Stimulated activated CD4-positive, alpha-beta T cell treated with anti-CD3 and anti-CD28 coated beads, Interleukin-4, amount 100 ng/mL, for 24 hours (primary cell): ENCODE measurements around the gene AIF1.
A peak's percentile ranks its signal among the peaks of the same experiment; 100 is the strongest.

Source experiments
- DNase-seq: peaks from one replicate; pipeline ENCODE4 v3.0.0-alpha.2; 2020

Gene AIF1

DNA sequence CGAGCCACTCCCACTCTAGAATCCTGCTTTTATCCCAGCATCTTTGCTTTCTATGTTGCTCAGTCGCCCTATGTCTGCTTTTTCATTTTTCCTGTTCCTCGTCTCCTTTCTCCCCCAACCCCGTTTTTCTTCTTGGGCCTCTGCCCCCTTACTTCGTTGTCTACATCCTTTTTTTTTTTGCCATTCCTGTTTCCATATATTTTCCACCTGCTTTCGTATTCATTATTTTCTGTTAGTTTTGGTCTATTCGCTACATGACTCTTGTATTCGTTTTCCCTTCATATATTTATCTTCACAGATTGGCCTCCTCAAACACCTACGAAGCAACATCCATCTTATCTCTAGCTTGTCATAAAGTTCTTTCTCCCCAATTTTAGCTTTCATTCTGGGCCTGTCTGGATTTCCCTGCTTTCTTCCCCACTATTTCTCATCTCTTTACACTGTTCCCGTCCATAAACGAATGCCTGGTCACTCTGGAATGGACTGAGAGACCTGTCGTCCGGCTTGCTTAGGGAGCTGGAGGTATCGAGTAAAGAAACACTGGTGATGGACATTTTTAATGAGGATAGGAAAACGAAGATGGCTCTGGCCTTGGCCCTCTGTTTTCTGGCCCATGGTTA lies 6.4 kb downstream of the AIF1 start:
- DNase-seq, result no peak

DNA sequence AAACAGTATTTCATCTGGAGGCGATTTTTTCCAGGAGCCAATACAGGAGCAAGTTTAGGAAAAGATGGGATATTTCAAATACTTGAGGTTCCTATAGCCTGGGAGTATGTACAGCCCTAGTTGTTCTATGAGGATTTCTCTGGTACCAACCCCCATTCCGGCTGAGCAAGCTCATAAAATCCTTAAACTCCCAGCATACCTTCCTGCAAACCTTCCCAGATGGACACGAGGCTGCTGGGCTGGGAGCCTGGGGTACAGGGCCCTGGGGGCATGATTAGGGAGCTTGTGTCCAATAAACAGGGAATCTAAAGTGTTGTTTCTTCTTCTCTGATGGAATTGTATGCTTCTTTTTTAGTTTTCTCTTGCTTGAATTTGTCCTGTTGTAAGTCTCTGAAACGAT lies 7.0 kb downstream of the AIF1 start:
- DNase-seq, result no peak

DNA sequence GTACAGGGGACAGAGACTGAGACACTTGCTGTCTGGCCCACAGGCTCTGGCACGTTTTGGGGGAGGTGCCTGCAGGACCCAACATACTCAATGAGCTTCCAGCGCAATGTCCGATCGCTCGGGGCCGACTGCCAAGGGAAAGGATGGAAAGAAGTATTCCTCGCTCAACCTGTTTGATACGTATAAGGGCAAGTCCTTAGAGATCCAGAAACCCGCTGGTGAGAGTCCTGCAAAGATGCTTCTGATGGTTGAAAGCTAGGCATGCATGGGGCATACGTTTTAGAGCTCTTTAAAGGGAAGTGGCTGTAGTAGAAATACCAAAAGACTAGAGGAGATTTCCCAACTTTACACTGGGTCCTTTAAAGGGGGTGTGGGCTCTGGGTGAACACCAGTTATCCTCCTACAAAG lies 7.7 kb downstream of the AIF1 start:
- no peak for DNase-seq

DNA sequence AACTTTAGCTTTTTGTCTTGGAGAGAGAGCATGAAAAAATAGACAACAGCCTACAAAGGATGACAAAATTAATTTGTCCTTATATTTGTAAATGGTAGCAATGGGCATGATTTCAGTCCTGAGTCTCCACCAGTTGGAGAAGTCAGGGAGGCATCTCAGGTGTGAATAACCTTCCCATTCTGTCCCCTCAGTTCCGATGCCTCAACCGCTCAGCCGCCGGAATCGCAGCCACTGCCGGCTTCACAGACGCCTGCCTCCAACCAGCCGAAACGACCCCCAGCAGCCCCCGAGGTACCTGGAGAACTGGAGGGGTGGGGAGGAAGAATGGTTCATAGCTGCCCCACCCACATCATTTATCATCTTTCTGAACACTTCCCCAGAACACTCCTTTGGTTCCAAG lies 9.0 kb downstream of the AIF1 start:
- no peak for DNase-seq

DNA sequence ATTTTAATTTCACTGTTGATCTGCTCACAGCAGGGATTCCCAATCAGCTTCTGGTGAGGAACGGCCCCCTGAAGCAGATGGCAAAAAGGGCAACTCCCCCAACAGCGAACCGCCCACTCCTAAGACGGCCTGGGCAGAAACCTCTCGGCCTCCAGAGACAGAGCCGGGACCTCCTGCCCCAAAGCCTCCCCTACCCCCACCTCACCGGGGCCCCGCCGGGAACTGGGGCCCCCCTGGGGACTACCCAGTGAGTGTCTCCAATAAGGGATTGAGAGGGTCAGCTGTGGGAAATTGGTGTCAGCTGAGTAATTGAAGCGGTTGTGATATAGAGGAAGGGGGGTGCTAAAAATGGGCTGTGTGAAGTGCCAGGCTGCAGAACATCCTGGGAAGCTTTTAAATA lies 11.9 kb downstream of the AIF1 start:
- DNase-seq, result no peak

DNA sequence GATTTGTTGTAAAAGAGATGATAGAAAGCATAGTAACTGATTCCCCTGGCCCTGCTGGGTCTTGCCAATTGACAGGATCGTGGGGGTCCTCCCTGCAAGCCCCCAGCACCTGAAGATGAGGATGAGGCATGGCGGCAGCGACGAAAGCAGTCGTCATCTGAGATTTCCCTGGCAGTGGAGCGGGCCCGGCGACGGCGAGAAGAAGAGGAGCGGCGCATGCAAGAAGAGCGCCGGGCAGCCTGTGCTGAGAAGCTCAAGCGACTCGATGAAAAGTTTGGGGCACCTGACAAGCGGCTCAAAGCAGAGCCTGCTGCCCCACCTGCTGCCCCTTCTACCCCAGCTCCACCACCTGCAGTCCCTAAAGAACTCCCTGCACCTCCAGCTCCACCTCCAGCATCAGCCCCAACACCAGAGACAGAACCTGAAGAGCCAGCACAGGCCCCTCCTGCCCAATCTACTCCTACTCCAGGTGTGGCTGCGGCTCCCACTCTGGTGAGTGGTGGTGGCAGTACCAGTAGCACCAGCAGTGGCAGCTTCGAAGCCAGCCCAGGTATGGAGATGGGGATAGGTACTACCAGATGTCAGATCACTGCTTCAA lies 12.8 kb downstream of the AIF1 start:
- DNase-seq, result no peak

DNA sequence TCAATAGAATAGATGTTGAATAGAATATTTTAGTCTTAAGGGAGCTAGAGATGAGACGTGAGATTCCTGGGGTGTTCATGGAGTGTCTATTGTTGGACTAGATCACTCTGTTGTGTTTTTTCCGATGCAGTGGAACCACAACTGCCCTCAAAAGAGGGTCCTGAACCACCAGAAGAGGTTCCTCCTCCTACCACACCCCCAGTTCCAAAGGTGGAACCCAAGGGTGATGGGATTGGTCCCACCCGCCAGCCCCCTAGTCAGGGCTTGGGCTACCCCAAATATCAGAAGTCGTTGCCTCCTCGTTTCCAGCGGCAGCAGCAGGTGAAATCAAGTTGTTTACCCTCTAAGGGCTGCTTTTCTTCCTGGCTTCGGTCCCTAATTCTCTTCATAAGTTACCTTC lies 14.0 kb downstream of the AIF1 start:
- DNase-seq, result no peak

DNA sequence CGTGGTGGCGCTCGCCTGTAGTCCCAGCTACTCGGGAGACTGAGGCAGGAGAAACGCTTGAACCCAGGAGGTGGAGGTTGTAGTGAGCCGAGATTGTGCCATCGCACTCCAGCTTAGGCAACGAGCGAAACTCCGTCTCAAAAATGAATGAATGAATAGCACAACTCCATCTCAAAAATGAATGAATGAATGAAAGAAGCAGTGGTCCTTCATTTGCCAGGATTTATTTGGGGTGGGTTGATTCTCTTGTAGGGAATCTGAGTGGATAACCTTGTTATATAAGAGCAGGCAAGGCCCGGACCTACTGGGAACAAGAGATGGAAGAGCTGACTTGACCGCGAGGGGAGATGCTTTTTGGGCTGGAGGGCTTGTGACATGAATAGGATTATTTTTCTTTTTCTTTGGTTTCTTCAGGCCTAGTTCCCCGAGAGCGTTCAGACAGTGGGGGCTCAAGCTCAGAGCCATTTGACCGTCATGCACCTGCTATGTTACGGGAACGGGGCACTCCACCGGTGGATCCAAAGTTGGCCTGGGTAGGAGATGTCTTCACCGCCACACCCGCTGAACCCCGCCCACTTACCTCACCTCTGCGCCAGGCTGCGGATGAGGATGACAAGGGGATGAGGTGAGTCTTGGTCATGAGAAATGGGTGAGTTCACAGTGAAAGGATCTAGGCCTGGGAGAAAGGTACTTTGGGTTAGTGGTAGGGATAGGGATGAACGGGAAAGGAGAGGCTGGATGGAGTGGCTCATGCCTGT lies 15.3 kb downstream of the AIF1 start:
- DNase-seq, result no peak

DNA sequence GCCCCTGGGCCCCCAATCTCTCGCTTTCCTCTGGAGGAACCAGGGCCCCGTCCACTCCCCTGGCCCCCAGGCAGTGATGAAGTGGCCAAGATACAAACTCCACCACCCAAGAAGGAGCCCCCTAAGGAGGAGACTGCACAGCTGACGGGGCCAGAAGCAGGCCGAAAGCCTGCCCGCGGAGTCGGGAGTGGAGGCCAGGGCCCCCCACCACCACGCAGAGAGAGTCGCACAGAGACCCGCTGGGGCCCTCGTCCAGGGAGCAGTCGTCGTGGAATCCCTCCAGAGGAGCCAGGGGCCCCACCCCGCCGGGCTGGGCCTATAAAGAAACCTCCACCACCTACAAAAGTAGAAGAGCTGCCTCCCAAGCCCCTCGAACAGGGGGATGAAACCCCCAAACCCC lies 16.2 kb downstream of the AIF1 start:
- DNase-seq, result no peak

DNA sequence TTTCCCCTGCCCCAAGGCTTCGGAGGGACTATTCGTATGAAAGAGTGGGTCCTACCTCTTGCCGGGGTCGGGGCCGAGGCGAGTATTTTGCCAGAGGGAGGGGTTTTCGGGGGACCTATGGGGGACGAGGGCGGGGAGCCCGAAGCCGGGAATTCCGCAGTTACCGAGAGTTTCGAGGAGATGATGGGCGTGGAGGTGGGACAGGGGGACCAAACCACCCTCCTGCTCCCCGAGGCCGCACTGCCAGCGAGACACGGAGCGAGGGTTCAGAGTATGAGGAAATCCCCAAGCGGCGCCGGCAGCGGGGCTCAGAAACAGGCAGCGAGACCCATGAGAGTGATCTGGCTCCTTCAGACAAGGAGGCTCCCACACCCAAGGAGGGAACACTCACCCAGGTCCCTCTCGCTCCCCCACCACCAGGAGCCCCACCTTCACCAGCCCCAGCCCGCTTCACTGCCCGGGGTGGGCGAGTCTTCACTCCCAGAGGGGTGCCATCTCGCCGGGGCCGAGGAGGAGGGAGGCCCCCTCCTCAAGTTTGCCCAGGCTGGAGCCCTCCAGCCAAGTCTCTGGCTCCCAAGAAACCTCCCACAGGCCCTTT lies 16.7 kb downstream of the AIF1 start:
- no peak for DNase-seq

DNA sequence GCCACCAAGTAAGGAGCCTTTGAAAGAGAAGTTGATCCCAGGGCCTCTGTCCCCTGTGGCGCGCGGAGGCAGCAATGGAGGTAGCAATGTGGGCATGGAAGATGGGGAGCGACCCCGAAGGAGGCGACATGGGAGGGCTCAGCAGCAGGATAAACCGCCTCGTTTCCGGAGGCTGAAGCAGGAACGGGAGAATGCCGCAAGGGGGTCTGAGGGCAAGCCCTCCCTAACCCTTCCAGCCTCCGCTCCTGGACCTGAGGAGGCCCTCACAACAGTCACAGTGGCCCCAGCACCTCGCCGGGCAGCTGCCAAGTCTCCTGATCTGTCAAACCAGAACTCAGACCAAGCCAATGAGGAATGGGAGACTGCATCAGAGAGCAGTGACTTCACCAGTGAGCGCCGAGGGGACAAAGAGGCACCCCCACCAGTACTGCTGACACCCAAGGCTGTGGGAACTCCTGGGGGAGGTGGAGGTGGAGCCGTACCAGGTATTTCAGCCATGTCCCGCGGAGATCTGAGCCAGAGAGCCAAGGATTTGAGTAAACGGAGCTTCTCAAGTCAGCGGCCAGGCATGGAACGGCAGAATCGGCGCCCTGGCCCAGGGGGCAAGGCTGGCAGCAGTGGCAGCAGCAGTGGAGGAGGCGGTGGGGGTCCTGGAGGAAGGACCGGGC lies 17.4 kb downstream of the AIF1 start:
- no peak for DNase-seq

DNA sequence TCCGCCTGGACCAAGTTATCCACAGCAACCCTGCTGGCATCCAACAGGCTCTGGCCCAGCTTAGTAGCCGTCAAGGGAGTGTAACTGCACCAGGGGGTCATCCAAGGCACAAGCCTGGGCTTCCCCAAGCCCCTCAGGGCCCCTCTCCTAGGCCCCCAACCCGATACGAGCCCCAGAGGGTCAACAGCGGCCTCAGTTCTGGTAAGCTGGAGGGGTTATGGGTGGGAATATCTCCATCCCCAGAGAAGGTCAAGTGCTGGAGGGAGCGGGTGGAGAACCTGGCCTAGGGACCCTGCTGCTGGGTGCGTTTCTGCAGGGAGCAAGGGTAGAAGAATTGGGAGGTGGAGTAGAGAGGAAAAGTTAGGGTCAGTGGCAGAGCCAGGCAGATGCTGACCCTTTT lies 18.4 kb downstream of the AIF1 start:
- no peak for DNase-seq

DNA sequence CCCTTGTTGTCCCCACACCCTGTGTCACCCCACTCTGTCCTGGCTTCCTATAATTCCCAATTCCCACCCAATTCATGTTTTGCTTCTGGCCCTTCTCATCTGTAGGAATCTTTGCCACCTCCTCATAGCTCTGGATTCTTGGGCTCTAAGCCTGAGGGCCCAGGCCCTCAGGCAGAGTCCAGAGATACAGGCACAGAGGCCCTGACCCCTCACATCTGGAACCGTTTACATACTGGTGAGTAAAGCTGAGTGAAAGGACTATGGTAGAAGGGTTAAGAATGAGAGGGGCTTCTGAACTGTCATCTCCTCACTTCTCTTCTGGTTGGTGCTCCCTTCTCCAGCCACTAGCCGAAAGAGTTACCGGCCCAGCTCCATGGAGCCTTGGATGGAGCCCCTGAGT lies 19.1 kb downstream of the AIF1 start:
- no peak for DNase-seq

DNA sequence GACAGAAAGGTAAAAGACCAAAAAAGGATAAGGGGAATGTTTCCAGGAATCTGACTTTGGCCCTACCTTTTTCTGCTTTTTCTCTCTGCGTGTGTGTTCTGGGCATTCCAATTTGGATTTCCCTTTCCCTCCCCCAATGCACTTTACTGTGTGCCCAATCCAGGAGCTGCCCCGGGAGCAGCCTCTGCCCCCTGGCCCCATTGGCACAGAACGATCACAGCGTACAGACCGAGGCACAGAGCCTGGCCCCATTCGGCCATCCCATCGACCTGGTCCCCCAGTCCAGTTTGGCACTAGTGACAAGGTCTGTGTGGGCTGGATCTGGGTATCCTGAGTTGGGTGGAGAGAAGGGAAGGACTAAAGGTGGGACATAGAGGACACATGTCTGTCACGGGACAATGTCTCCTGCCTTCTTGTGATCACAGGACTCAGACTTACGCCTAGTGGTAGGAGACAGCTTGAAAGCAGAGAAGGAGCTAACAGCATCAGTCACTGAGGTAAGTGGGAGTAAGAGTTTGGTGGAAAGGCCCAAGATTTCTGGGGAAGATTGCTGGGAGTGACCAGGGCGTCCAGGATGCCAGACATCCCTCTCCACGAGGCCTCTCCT lies 20.0 kb downstream of the AIF1 start:
- no peak for DNase-seq

DNA sequence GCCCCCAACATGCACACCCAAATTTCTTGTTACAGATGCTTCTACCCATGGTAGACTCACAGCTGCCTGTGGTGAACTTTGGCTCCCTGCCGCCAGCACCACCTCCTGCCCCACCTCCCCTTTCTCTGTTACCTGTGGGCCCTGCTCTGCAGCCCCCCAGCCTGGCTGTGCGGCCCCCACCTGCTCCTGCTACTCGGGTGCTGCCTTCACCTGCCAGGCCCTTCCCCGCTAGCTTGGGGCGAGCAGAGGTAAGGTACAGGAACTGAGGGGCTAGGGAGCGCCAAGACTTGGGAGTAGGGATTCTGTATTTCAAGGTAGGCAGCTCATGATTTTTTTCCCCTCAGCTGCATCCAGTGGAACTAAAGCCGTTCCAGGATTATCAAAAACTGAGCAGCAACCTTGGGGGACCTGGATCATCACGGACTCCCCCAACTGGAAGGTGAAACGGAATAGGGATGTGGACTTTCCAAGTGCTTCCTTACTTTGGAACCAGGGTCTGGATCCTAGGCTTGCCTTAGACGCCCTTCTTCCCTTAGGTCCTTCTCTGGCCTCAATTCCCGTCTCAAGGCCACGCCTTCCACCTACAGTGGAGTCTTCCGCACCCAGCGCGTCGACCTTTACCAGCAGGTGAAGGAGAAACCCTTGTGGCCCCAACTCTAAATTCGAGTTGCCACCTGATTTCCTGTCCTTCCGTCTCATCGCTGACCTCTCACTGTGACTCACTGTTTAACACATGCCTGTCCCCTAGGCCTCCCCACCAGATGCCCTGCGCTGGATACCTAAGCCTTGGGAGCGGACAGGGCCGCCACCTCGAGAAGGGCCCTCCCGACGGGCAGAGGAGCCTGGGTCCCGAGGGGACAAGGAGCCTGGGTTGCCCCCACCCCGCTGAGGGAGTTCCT lies 21.9 kb downstream of the AIF1 start:
- no peak for DNase-seq

DNA sequence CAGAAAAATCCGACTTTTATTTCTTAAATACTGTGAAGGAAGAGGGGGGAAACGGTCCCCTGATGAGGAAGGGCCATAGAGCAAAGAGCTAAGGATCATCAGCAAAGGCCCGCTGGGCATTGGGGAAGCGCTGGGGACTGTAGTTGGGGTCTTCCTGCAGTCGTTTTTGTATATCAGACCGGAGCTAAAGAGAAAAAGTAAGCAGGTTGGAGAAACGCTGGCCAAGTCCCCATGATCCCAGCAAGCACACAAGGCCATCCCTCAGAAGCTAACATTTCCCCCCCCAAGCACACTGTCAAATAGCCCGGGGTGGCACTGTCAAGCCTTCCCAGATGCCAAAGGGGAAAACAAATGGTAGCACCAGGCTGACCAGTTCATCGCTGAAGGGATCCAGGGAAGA lies 24.0 kb downstream of the AIF1 start:
- DNase-seq, result no peak

DNA sequence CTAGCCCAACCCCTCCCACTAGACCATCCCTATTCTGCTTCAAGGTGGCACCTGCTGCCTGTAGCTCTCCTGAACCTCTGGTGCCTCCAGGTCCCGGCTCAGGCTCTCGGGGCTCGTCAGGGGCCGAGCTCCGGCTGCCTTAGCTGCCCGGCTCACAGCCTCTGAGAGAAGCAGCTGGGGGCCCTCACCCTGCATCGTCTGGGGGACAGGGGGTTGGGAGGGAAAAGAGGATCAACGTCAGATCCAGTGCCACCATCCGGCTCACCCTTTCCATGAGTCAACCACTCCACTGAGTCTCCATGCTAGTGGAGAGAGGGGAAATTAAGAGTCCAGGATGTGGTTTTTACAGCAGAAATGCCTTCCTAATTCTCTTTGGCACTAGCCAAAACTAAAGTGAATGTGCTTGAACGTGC lies 24.4 kb downstream of the AIF1 start:
- DNase-seq, result peak; percentile 28

DNA sequence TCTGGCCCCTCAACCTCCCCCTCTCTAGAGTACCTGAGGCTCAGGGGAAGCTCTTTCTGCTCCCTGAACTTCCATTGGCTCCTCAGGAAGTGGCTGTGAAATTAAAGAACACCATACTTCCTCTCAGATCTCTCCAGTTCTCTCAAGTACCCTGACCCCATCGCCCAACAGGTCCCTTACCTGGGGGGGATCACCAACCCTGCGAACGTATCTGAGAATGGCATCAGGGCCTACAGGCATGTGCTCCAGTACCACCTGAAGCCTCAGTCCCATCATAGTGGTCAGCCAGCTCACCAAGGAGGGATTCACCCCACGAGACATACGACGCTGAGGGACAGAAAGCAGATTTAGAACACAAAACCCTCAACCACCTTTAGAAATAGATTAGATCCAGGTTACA lies 25.6 kb downstream of the AIF1 start:
- DNase-seq, result no peak

DNA sequence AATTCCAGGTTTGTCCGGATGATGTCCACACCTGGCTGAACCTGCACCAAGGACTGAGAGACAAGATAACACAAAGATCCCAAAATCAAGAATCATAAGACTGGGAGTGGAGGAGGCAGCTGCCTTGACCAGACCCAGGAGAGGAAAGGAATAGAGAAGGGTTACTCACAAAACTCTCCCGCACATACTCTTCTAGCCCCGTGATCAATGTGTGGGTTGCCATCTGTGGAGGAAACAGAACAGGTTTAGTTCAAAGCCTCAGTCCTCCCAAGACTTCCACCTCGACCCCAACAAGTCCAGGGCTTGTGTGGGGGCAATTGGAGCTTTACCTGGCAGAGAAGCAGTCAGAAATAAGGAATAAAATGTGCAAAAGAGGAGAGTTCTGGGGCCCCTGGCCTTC lies 26.3 kb downstream of the AIF1 start:
- no peak for DNase-seq

DNA sequence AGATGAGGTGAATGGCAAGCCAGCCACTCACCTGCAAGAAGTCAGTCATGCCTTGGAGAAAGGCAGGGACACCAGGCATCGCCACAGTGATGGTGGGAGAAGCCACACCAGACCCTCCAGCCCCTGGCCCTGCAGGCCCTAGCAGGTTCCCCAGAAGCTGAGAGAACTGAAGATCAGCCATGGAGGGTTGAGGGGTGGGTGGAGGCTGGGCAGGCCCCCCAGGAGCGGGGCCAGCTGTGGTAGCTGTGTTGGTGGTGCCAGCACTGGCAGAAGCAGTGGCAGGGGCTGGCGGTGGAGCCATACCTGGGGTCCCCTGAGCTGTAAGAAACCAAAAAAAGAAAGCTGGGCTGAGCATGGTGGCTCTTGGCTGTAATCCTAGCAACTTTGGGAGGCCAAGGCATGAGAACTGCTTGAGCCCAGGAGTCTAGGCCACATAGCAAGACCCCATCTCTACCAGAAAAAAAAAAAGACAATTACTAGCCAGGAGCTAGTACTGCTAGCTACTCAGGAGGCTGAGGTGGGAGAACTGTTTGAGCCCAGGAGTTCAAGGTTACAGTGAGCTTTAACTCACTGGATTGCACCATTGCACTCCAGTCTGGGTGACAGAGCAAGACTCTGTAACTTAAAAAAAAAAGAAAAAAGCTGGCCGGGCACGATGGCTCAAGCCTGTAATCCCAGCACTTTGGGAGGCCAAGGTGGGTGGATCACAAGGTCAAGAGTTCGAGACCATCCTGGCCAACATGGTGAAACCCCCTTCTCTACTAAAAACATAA lies 27.9 kb downstream of the AIF1 start:
- no peak for DNase-seq

DNA sequence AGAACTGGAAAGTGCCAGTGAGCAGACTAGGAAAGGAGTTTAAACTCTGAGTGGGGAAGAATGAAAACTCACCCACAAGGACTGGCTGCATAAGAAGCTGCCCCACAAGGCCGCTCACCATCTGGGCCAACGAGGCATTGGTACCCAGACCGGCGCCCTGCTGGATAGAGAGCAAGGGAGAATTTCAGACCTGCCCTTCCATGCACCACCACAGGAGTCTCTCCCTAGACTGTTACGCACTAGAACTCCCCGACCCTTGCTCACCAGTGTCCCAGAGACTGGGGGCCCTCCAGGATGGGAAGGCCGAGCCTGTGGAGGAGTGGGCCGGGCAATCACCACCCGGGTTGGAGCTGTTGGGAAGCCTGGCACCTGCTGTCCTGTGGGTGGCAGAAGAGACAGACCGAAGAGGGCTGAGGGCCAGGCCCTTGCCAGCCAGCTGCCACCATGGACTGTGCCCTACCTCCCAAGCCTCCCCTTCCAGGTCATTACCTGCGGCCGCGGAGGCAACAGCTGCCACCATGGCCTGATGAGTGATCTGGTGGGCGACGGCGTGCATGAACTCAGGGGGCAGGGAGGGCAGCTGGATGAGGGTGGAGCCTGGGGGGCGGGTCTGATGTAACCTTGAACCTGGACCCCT lies 28.9 kb downstream of the AIF1 start:
- no peak for DNase-seq
